ENCODE data around the gene BRSK1.

The BRSK1 gene

GRCh38 chr19:55339105-55339888 lies 55.5 kb downstream of the BRSK1 start, which contains the start of gene KMT5C:
TSS of gene KMT5C (plus strand) at chr19:55339876. CDS start at chr19:55341937, 2,061 bp downstream.
- DNase-seq, result peak; percentile 100

- DNase-seq, result peak; percentile 51
Measured at GRCh38 chr19:55339889-55340783, 56.3 kb downstream of the BRSK1 start.

GRCh38 chr19:55340784-55341147 lies 57.0 kb downstream of the BRSK1 start:
- DNase-seq, result peak; percentile 55

GRCh38 chr19:55341171-55341588 lies 57.4 kb downstream of the BRSK1 start:
- DNase-seq, result no peak

- DNase-seq, result no peak
Measured at GRCh38 chr19:55341595-55342531, 58.1 kb downstream of the BRSK1 start.

GRCh38 chr19:55344444-55344843 lies 60.6 kb downstream of the BRSK1 start:
- DNase-seq, result no peak

GRCh38 chr19:55345101-55345817 lies 61.5 kb downstream of the BRSK1 start:
- no peak for DNase-seq

- DNase-seq, result no peak
Measured at GRCh38 chr19:55345818-55346724, 62.3 kb downstream of the BRSK1 start.

- no peak for DNase-seq
Measured at GRCh38 chr19:55346725-55347441, 63.1 kb downstream of the BRSK1 start.

GRCh38 chr19:55347442-55348009 lies 63.7 kb downstream of the BRSK1 start:
- DNase-seq, result no peak

GRCh38 chr19:55348317-55349034 lies 64.7 kb downstream of the BRSK1 start:
- peak; percentile 47 for DNase-seq

GRCh38 chr19:55350620-55351315 lies 67.0 kb downstream of the BRSK1 start:
- no peak for DNase-seq

- no peak for DNase-seq
Measured at GRCh38 chr19:55352040-55352439, 68.2 kb downstream of the BRSK1 start.

- no peak for DNase-seq
Measured at GRCh38 chr19:55352549-55353145, 68.8 kb downstream of the BRSK1 start.

- DNase-seq, result no peak
Measured at GRCh38 chr19:55353356-55353802, 69.6 kb downstream of the BRSK1 start.

GRCh38 chr19:55353803-55354697 lies 70.3 kb downstream of the BRSK1 start:
- peak; percentile 76 for DNase-seq

- DNase-seq, result no peak
Measured at GRCh38 chr19:55354698-55355212, 71.0 kb downstream of the BRSK1 start, which contains the start of gene COX6B2. TSS of gene COX6B2 (minus strand) at chr19:55354719. CDS start at chr19:55354521, 198 bp downstream.

Data from retina (tissue), 1 donor.